Keratinocyte (primary cell): ENCODE data around the gene F8.

Experiments
- EZH2 ChIP-seq: IDR thresholded peaks from one replicate; pipeline ENCODE4 v1.6.1; 2012; ENCODE audit warnings: inconsistent platforms, mild to moderate bottlenecking, low read length, moderate library complexity
- TF ChIP-seq, protein P1 (sequence below), 3 experiments: IDR thresholded peaks in 1 of 3; conservative IDR thresholded peaks in 1 of 3; optimal IDR thresholded peaks in 1 of 3; 2 replicates in 2 of 3; 3 replicates in 1 of 3; pipeline versions ENCODE3 to v1.5.1; 2011; ENCODE audit warnings: low read length in 3 of 3, mild to moderate bottlenecking in 3 of 3, moderate library complexity in 2 of 3, control low read depth in 1 of 3, inconsistent platforms in 1 of 3; ENCODE audit not compliant: insufficient read depth in 2 of 3; ENCODE audit errors: extremely low read depth in 1 of 3

DNA sequence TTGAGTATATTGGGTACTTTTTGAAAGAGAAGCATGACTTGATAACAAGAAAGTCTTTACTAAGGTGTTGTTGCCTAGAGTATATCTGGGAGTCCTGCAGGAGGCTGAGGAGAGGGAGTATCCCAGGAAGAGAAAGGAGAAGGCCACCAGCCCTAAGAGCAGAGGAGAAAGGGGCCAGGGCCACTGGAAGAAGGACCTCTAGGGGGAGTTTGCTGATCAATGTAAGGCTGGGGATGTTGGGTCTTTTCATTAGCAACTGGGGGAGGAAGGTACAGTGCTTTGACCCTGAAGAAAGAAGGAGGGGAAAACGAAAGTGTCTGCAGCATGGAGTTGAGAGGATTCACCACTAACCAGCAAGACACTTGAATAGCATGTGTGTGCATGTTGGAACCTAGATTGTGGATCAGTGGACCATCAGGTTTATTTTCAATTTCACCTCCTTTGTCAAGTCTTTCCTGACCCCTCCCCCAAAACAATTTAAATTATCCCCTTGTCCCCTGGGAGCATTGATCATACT is 192.5 kb downstream of the F8 start:
- TF ChIP-seq, protein P1, sequence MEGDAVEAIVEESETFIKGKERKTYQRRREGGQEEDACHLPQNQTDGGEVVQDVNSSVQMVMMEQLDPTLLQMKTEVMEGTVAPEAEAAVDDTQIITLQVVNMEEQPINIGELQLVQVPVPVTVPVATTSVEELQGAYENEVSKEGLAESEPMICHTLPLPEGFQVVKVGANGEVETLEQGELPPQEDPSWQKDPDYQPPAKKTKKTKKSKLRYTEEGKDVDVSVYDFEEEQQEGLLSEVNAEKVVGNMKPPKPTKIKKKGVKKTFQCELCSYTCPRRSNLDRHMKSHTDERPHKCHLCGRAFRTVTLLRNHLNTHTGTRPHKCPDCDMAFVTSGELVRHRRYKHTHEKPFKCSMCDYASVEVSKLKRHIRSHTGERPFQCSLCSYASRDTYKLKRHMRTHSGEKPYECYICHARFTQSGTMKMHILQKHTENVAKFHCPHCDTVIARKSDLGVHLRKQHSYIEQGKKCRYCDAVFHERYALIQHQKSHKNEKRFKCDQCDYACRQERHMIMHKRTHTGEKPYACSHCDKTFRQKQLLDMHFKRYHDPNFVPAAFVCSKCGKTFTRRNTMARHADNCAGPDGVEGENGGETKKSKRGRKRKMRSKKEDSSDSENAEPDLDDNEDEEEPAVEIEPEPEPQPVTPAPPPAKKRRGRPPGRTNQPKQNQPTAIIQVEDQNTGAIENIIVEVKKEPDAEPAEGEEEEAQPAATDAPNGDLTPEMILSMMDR (optimal IDR thresholded peaks at IDR 0.05 in 1 of 3, IDR thresholded peaks at IDR 0.05 in 1 of 3, conservative IDR thresholded peaks at IDR 0.05 in 1 of 3; ENCODE audit: extremely low read depth in 1 of 3, insufficient read depth in 2 of 3, low read length in 3 of 3), result no peak
- no peak for TF ChIP-seq EZH2
